GM18526 (cell line): ENCODE results near the gene F12.

Experiments used
- POLR2A ChIP-seq: IDR thresholded peaks from 3 replicates; pipeline ENCODE4 v1.6.1; 2011; ENCODE audit not compliant: insufficient read length; ENCODE audit errors: extremely low read depth

Gene F12

DNA sequence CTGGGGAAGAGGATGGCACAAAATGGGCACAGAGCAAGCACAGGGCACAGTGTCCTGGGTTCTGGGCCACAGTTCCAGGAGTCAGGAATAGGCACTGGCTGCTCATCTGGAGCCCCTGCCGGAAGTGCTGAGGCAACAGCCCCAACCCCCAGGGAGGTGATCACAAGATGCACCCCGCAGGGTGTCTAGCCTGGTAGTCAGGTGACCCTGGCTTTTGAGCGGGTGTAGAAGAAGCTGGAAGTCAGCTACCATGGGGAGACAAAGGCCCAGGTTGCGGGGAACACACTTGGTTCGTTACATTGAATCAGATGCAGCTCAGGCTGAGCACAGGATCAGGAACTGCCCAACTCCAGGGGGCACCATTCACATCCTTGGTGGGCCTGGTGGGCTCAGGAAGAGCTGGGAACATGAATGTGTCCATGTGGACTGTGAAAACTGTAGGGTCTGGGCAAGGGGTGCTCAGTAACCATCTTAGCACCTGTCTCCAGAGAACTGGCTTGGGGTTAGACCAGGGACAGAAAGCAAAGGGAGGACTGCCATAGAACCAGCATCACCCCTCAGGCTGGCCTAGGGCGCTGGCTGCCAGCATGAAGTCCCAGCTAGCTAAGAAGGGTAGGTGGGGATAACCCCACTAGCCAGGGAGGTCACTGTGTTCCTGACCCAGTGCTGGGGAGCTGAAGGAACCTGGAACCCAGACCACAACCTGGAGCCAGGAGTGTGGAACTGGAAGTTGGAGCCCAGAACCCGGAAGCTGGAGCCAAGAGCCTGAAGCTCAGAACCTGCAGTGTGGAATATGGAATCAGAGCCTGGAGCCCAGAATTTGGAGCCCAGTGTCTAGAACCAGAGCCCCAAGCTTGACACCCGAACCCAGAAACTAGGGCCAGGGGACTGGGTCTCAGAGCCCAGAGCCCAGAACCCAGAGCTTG lies 31.2 kb downstream of the F12 start:
- no peak for TF ChIP-seq POLR2A

DNA sequence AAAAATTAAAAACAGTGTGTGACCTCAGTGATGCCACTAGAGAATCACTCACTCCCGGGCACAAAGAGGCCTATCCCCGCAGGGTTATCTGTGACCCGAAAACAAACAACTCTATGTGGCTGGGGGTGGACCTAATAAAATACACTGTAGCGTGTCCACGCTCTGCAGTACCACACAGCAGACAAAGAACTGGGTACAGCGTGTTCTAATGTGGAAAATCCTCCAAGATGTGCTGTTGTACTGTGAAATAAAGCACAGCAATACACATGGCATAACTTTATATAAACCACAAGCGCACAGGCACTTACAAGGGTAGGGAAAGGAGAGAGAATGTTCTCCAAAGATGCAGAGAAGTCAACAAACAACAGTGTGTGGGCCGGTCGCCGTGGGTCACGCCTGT lies 33.3 kb downstream of the F12 start:
- no peak for TF ChIP-seq POLR2A

DNA sequence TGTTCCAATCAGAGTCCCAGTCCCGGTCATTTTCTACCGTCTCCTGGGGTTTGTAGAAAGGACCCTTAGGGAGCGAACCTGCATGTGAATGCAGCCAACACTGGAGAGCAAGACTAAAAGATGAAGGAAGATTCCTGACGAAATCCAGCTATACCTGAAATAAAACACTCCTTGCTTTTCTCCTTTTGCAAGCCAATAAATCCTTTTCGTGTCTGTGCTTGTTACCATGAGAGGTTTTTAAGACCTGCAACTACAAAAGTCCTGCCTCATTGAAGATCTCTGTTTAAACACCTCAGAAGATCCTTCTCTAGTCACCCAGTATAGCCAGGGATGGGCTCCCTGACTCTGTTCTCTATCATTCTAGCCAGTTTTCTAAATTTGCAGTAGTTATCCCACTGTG lies 35.2 kb downstream of the F12 start:
- no peak for TF ChIP-seq POLR2A

DNA sequence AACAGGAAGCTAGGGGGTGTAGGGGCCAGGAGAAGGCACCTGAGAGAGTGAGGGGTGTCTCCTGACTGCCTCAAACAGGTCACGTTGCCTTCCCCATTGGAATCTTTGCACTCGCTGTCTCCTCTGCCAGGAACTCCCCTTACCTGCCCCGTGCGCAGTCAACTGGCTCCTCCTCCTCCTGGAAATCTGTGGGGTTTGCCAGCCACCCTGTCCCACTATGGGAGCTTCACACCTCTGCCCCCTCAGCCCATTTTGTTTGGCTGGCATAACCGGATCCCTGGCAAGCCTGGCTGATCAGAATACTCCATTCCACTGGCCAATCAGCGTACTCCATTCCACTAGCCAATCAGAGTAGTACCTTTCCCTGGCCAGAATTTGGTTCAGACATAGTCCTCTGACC lies 35.6 kb downstream of the F12 start:
- no peak for TF ChIP-seq POLR2A

DNA sequence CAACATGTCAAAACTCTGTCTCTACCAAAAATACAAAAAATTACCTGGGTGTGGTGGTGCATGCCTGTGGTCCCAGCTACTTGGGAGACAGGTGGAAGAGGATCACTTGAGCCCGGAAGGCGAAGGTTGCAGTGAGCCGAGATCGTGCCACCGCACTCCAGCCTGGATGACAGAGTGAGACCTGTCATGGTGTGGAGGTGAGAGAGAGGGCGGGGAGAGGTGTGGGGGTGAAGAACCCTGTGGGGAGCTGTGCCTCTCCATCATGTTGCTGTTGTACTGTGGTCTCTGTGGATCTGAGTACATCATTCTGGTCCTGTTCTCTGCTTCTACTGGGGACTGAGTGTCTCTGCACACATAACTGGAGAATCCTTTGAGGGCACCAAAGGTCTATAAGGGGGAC lies 36.5 kb downstream of the F12 start:
- no peak for TF ChIP-seq POLR2A

DNA sequence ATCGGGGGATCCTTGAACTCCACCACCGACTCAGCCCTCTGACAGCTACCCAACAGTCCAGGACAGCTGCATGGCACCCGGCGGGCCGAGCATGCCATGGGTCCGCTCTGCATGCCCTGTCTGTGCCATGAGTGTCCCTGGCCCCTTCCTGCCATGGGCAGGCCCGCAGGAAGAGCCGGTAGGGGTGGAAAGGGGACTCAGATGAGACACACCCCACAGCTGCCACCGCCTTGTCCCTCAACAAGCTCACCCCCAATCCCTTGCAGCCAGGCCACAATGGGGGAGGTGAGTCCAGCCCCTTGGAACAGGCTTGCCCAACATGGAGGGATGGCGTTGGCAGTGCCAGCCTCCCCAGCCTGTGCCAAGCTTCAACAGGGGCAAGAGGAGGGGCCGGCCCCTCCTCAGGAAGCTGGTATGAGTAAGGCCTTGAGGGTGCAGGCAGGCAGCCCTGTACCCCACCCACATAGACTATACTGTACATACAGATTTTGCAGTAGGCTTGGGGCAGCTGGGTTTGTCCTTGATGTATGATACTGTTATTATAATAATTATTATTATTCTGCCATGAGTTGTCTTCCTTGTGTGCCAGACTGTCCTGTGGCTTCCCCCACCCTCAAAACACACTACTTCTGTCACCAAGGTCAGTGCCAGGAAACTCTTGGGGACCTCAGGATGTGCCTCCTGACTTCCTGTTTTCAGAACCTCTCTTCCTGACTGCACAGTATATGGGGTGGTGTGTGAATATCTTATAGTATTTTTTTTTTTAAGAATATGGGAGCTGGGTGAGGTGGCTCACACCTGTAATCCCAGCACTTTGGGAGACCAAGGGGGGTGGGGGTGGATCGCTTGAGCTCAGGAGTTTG lies 37.1 kb downstream of the F12 start:
- TF ChIP-seq POLR2A = no peak

DNA sequence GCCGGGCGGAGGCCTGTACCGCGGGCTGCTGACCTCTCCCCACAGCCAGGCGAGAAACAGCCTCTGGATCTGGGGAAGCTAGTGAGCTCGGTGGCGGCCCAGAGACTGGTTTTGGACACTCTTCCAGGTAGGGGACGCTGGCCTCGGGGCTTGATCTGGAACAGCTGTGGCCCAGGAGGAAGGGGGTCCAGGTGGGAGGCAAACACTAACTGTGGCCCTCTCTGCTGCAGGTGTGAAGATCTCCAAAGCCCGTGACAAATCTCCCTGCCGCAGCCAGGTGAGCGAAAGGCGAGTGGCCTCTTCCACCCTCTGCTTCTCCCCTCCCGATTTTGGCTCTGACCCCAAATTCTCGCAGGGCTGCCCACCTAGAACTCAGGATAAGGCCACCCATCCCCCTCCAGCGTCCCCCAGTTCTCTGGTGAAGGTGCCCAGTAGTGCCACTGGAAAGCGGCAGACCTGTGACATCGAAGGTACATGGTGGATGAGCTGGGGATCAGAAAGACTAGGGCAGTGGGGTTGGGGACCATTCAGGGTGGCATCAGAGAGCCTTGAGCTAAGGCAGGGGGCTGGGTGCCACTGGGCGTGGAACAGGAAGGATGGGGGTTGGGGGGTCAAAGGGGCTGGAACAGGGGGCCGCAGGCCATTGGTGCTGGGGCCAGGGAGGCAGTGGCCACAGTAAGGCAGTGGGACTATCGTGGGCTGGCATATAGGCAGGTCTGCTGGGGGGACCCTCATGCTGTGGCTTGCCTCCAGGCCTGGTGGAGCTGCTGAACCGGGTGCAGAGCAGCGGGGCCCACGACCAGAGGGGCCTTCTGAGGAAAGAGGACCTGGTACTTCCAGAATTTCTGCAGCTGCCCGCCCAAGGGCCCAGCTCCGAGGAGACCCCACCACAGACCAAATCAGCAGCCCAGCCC lies 38.0 kb downstream of the F12 start:
- no peak for TF ChIP-seq POLR2A

DNA sequence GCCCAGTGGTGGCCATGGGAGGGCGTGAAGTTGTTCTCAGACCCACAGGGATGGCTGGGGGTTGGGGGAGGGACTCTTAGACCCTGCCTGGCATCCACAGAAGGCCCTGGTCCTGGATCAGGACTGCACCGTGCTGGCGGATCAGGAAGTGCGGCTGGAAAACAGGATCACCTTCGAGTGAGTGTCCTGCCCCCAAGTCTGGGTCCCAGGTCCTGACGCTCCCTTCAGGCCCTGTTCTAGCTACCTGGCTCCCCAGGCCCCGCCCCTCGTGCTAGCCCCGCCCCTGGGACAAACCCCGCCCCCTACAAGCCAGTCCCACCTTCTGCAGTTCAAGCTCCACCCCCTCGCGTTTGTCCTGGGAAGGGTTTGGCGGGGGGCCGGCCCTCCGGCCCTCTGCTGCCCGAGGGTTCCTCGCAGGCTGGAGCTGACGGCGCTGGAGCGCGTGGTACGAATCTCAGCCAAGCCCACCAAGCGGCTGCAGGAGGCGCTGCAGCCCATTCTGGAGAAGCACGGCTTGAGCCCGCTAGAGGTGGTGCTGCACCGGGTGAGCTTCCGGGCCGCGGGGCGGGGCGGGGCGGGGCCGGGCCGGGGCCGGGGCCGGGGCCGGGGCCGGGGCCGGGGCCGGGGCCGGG lies 38.8 kb downstream of the F12 start:
- no peak for TF ChIP-seq POLR2A

DNA sequence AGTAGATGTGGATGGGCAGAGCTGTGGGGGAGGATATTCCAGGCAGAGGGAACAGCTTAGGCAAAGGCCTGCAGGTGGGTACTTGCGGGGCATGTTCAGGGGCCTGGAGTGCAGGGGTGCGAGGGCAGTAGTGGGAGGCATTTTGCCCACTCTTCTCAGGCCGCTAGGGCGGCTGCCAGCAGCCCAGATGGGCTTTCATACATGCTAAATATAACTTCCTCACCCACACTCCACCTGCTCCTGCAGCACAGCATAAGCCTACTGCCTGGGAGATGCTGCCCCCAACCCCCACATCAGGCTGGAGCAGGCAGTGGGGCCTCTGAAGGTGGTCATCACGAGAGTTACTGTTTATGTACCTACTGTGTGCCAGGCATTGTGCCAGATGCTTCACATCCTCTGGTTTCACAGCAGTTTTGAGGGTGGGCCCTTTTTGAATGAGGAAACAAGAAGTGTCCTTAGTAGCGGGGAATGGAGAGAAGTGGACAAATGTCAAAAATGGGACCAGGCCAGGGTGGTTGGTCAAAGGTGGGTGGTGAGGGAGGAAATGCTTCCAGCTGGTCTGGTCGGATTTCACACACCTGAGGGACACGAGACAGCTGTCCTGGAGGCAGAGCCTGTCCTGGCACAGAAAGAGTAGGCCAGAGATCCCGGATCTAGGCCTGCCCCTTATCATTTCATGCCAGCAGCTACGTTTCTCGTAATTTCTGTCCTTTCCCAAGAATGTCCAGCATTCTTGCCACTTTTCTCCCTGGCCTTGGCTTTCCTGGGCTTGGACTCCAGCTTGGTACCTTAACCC lies 39.5 kb downstream of the F12 start:
- TF ChIP-seq POLR2A = peak; percentile 6

DNA sequence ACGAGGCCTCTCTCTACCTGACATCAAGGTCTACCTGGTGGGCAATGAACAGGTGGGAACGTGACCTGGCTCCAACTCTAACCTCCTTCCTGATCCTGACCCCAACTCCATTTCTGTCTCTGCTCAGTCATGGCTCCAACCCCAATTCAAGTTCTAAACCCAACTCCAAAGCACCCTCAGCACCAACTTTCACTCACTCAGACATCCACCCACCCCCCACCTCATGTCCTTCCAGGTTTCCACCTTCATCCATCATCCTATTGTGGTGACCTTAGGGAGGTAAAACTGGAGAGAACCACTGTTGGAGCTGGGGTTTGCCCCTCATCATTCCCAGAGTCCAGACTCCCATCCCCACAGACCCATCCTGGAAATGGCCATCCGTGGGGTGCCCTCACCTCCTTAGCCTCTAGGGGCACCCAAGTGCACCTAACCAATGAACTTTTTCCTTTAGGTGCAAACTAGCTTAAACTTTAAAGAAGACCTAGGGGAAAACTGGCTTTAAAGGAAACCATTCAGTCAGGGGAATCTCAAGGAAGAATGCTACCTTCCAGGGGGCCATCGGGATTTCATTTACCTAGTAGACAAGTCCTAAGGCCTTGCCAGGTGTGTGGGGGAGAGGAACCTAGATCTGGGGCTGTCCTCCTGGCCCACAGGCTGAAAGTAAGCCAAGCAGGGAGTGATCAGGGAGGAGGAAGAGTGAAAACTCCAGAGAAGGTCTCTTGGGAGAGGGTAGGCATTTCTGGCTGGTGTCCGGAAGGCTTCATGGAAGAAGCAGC lies 40.3 kb downstream of the F12 start:
- TF ChIP-seq POLR2A = no peak

DNA sequence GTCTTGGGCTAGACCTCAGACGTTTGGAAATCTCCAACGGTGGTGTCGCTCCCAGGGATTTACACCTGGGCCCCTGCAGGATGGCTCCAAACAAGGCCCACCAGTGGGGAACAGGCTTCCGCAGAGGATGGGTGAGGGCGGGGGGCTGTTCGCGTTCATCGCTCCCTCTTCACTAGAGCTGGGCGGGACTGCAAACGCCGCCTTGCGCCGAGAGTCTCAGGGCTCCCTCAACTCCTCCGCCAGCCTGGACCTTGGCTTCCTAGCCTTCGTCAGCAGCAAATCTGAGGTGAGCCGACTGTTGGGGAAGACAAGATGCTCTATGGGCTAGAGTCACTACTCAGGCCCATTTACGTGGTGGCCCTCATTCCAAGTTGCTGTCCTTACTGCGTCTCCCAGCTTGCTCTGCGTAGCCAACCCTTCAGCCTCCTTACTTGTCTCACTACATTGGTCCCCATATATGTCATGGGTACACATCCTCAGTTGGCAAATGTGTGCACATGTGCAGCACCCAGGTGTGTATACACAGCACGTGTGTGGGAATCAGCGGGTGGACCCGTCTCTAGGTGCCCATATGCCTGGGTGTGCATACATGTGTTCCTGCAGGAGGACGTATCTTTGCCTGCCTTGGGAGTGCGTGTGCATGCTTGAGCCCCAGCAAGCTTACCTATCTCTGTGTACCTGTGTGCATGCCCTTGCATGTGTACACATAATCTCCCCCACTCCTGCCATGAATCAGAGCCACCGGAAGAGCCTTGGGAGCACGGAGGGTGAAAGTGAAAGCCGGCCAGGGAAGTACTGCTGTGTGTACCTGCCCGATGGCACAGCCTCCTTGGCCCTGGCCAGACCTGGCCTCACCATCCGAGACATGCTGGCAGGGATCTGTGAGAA lies 41.1 kb downstream of the F12 start:
- TF ChIP-seq POLR2A = no peak

DNA sequence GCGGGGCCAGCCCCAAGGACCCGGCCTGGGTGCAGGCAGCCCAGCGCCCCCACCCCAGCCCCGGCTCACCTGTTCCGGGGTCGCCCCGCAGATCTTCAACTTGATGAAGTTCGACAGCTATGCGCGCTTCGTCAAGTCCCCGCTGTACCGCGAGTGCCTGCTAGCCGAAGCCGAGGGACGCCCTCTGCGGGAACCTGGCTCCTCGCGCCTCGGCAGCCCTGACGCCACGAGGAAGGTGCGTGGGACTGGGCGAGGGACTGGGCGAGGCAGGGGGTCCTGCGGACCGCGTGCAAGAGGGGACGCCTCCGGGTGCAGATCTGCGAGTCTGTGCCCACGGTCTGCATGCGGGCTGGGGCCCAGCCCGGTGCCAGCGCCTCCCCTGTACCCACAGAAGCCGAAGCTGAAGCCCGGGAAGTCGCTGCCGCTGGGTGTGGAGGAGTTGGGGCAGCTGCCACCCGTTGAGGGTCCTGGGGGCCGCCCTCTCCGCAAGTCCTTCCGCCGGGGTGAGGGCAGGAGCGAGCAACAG lies 42.0 kb downstream of the F12 start:
- no peak for TF ChIP-seq POLR2A
